H1 (cell line): ENCODE measurements around the gene EPSTI1.

ENCODE experiments used
- CHD1 ChIP-seq: IDR thresholded peaks from 2 replicates; pipeline ENCODE4 v1.6.1; 2012; ENCODE audit warnings: low read depth, low read length, improper control_type of control experiment
- CHD2 ChIP-seq: IDR thresholded peaks from 2 replicates; pipeline ENCODE4 v1.6.1; 2012; ENCODE audit warnings: low read length, improper control_type of control experiment
- HDAC2 ChIP-seq, 2 experiments: fragments of 300-600 bp in 1 of 2; sonication (generic) in 1 of 2; IDR thresholded peaks; 2 replicates each; pipeline ENCODE4 v1.6.1; 2011 to 2012; ENCODE audit warnings: low read depth in 2 of 2, low read length in 2 of 2, mild to moderate bottlenecking in 2 of 2, moderate library complexity in 2 of 2, borderline replicate concordance in 1 of 2, inconsistent platforms in 1 of 2
- HDAC6 ChIP-seq: IDR thresholded peaks from one replicate; pipeline ENCODE4 v1.7.1; 2012; ENCODE audit warnings: low read depth, mild to moderate bottlenecking, inconsistent platforms, low read length, moderate library complexity
- POLR2A ChIP-seq, 2 experiments: IDR thresholded peaks; 1 replicate in 1 of 2; 2 replicates in 1 of 2; pipeline ENCODE4 v1.6.1; 2011; ENCODE audit warnings: low read depth in 2 of 2, low read length in 2 of 2, mild to moderate bottlenecking in 2 of 2; ENCODE audit errors: control extremely low read depth in 1 of 2
- TAF7 ChIP-seq: optimal IDR thresholded peaks from 2 replicates; pipeline ENCODE3; 2011; ENCODE audit warnings: low read depth, mild to moderate bottlenecking, inconsistent platforms, low read length, moderate library complexity, borderline replicate concordance
- TBP ChIP-seq: IDR thresholded peaks from 2 replicates; pipeline ENCODE4 v1.6.1; 2011; ENCODE audit warnings: low read depth, low read length, improper control_type of control experiment
- ZNF274 ChIP-seq: IDR thresholded peaks from 2 replicates; pipeline ENCODE4 v1.7.0; 2012; ENCODE audit warnings: low read length, borderline replicate concordance; ENCODE audit errors: extremely low read depth
- TF ChIP-seq, protein P1 (sequence below), 3 experiments: IDR thresholded peaks; 1 replicate in 2 of 3; 2 replicates in 1 of 3; pipeline versions ENCODE4 v1.5.1 to v1.6.1; 2011; ENCODE audit warnings: low read length in 3 of 3, mild to moderate bottlenecking in 3 of 3, inconsistent platforms in 2 of 3, low read depth in 1 of 3, moderate library complexity in 1 of 3; ENCODE audit not compliant: insufficient read depth in 1 of 3; ENCODE audit errors: control extremely low read depth in 1 of 3
- TF ChIP-seq, protein P2 (sequence below): IDR thresholded peaks from 2 replicates; pipeline ENCODE4 v1.6.1; 2011; ENCODE audit warnings: low read depth, mild to moderate bottlenecking, low read length; ENCODE audit not compliant: insufficient read depth

DNA sequence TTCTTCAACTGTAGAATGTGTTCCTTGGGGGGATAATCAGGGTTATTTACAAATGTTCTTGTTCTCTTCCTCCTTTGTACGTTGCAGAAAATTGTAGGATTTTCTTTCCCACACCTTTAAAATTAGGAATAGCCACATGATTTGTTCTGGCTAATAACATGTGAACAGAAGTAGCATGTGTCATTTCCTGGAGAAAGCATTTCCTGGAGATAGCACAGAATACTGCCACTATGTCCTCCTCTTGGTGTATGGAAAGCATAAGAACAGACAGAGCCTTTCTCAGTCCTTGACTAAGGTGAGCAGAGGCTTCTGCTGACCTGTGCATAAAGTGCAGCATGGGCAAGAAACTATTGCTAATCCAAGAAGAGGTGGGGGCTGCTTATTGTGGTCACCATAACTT lies 108.9 kb downstream of the EPSTI1 start:
- TF ChIP-seq, protein P1, sequence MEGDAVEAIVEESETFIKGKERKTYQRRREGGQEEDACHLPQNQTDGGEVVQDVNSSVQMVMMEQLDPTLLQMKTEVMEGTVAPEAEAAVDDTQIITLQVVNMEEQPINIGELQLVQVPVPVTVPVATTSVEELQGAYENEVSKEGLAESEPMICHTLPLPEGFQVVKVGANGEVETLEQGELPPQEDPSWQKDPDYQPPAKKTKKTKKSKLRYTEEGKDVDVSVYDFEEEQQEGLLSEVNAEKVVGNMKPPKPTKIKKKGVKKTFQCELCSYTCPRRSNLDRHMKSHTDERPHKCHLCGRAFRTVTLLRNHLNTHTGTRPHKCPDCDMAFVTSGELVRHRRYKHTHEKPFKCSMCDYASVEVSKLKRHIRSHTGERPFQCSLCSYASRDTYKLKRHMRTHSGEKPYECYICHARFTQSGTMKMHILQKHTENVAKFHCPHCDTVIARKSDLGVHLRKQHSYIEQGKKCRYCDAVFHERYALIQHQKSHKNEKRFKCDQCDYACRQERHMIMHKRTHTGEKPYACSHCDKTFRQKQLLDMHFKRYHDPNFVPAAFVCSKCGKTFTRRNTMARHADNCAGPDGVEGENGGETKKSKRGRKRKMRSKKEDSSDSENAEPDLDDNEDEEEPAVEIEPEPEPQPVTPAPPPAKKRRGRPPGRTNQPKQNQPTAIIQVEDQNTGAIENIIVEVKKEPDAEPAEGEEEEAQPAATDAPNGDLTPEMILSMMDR (IDR thresholded peaks at IDR 0.05; ENCODE audit: control extremely low read depth in 1 of 3, insufficient read depth in 1 of 3, low read depth in 1 of 3, low read length in 3 of 3), result no peak
- TF ChIP-seq HDAC6, result no peak
- TF ChIP-seq TAF7, result no peak
- TF ChIP-seq CHD1, result no peak
- TF ChIP-seq, protein P2, sequence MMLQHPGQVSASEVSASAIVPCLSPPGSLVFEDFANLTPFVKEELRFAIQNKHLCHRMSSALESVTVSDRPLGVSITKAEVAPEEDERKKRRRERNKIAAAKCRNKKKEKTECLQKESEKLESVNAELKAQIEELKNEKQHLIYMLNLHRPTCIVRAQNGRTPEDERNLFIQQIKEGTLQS, result no peak
- no peak for TF ChIP-seq HDAC2 (IDR thresholded peaks at IDR 0.05; ENCODE audit: borderline replicate concordance in 1 of 2, low read depth in 2 of 2, low read length in 2 of 2)
- TF ChIP-seq POLR2A (IDR thresholded peaks at IDR 0.05; ENCODE audit: control extremely low read depth in 1 of 2, low read depth in 2 of 2, low read length in 2 of 2), result no peak
- TF ChIP-seq ZNF274, result no peak
- TF ChIP-seq TBP, result no peak
- no peak for TF ChIP-seq CHD2
